ENCODE data around the gene ALG1.
"Not testable (repeated sequence)": the region's sequence is repeated elsewhere in the genome, so short reads cannot be mapped to it uniquely, and the experiment has no call there.

- not testable (repeated sequence) for TF ChIP-seq POLR2A (IDR thresholded peaks at IDR 0.05; ENCODE audit: low read length); NR3C1 (IDR thresholded peaks at IDR 0.05); CTCF (IDR thresholded peaks at IDR 0.05); RAD21 (conservative IDR thresholded peaks at IDR 0.05 in 1 of 2, IDR thresholded peaks at IDR 0.05 in 1 of 2); USF2 (IDR thresholded peaks at IDR 0.05); EP300 (IDR thresholded peaks at IDR 0.05); MAZ (IDR thresholded peaks at IDR 0.05; ENCODE audit: borderline replicate concordance, low read depth, low read length)
- TF ChIP-seq, protein P1, sequence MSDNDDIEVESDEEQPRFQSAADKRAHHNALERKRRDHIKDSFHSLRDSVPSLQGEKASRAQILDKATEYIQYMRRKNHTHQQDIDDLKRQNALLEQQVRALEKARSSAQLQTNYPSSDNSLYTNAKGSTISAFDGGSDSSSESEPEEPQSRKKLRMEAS (IDR thresholded peaks at IDR 0.05) = not testable (repeated sequence)
Observed at GRCh38 chr16:5093081-5093480, 21.4 kb downstream of the ALG1 start.
